ENCODE results near the gene GPHN.
"Not testable (repeated sequence)": the region's sequence is repeated elsewhere in the genome, so short reads cannot be mapped to it uniquely, and the experiment has no call there.

The GPHN gene

DNA sequence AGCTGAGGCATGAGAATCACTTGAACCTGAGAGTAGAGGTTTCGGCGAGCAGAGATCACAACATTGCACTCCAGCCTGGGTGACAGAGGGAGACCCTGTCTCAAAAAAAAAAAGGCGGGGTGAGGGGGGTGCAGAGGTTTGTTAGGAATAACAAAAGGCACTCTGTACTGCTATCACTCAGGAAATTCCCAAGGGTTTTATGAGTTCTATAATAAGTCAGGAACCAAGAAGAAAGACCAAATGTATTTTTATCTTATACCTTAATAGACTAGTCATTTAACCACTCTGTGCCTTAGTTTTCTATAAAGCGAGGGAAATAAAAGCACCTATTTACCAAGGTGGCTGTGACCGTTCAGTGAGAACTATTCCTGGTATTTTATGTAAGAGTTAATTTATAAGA is 319.2 kb downstream of the GPHN start:
- DNase-seq, result no peak

GRCh38 chr14:66831173-66831572 is 323.2 kb downstream of the GPHN start:
- DNase-seq, result no peak

DNA sequence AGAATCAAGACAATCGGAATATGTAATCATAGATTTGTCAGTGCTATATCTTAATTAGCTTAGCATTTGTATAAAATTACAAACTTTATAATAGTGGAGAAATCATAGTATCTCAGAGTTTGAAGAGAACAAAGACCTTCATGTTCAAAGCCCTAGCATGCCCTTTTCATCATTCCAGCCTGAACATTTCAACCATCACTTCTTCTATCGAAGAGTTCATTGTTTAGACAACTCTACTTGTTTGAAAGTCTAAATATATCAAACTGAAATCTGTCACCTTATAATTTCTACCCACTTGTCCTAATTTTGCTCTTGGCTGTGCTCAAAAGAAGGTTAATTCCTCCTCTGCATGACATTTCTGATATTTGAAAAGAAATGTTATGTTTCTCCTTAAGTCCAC is 325.9 kb downstream of the GPHN start:
- no peak for DNase-seq

- DNase-seq, result not testable (repeated sequence)
Observed at GRCh38 chr14:66837436-66837835, 329.5 kb downstream of the GPHN start.

DNA sequence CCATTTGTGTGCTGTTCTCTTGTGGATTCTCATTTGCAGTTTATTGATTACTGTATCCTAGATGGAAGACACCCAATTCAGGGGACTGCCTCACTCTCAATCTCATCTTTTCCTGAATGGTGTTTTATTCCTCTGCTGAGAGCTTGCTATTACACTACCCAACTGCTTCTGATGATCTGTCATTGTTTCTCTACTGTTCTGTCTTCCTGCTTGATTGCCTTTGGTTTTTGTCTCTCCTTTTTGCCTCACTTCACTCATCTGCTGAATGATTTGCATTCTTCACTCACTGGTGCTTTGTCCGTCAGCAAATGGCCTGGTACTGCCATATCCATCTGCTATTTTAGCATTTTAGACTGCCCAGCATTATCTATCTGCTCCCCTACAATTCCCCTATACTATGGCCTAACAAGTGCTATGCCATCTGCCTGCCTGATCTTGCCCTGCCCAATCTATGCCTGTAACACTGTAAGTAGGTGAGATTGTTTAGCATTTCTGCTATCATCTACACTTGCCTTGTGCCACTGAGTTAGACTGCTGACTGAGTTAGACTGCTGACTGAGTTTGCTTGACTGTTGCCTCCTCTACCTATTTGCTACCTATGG is 335.1 kb downstream of the GPHN start:
- DNase-seq, result no peak

GRCh38 chr14:66850258-66850888 is 342.4 kb downstream of the GPHN start:
- DNase-seq, result no peak

DNA sequence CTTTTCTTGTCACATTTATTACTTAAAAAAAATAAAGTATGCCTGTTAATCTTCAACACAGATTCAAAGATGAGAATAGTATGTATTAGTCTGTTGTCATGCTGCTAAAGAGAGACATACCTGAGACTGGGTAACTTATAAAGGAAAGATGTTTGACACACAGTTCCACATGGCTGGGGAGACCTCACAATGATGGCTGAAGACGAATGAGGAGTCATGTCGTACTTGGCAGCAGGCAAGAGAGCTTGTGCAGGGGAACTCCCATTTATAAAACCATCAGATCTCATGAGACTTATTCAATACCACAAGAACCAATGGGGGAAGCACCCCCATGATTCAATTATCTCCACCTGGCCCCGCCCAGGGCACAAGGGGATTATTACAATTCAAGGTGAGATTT is 345.4 kb downstream of the GPHN start:
- DNase-seq, result no peak

GRCh38 chr14:66857867-66858266 is 349.9 kb downstream of the GPHN start:
- DNase-seq, result no peak

- DNase-seq, result no peak
Observed at GRCh38 chr14:66859063-66859671, 351.2 kb downstream of the GPHN start.

GRCh38 chr14:66881596-66881995 is 373.6 kb downstream of the GPHN start:
- DNase-seq, result no peak

- DNase-seq, result no peak
Observed at GRCh38 chr14:66884149-66884548, 376.2 kb downstream of the GPHN start.

GRCh38 chr14:66900719-66901118 is 392.8 kb downstream of the GPHN start:
- DNase-seq, result no peak

DNA sequence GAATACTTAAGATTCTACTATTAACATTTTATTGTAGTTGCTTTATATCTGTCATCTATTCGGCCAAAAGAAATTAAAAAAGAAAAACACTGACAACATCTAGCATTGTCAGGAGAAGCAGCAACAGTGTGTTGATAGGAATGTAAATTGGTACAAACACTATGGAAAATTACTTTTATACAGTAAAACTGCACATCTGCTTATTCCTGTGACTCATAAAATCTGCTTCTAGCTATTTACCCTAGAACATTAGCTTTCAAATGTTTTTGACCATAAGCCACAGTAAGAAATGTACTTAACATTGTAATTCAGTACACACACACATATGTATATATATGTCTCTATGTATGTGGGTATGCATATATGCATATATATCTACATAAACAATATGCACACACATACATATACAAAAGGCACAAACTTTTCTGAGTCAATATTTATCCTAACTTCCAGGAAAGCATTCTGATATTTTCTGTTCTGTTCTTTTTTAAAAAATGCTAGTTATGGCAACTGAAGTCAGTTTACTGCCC is 402.4 kb downstream of the GPHN start:
- no peak for DNase-seq

GRCh38 chr14:66916421-66916820 is 408.5 kb downstream of the GPHN start:
- no peak for DNase-seq

DNA sequence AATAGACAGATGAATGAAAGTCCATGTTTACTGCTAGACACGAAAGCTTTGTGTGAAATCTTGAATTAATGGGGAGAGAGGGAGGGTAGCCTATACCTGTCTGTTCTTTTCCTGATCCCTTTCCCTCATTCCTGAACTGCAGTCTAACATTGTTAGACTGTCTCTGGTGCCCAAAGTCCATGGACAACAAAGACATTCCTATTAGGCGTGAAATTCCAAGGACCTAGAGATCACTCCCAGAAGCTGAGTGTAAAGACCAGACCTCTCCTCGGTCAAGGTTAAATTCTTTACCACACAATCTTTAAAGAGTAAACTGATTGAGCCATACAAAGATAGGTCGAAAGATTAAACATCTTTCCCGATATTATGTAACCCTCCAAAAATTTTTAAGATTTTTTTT is 410.6 kb downstream of the GPHN start:
- DNase-seq, result no peak

DNA sequence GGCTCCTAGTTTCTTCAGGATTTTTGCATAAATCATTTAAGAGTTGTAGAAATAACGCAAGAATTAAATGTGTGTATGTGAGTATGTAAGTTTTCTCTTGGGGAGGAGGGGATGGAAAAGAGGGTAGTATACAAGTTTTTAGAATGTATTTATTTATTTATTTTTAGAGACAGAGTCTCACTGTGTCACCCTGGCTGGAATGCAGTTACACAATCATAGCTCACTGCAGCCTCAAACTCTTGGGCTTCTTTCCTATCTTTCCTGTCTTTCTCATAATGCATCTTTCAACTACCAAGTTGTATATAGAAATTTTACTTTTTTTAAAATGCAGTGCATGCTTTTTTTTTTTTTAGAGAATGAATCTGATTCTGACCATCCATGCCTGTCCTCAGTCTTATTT is 412.2 kb downstream of the GPHN start:
- no peak for DNase-seq

DNA sequence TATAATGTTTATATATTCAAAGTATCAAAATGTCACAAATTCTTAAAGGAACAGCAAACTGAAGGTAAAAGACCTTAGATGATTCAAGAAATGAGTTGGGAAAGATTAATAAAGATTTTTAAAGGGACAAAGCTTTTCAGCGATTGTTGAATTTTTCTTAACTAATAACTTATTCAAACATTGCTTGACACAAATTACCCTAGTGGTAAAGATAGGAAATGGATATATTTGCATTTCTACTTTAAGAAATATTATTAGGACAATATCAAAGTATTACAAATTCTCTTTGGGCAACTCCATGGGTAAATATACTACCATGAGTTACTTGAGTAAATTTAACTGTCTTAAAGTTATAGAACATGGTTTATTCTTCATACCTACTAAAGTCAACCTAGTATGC is 415.3 kb downstream of the GPHN start:
- DNase-seq, result no peak

DNA sequence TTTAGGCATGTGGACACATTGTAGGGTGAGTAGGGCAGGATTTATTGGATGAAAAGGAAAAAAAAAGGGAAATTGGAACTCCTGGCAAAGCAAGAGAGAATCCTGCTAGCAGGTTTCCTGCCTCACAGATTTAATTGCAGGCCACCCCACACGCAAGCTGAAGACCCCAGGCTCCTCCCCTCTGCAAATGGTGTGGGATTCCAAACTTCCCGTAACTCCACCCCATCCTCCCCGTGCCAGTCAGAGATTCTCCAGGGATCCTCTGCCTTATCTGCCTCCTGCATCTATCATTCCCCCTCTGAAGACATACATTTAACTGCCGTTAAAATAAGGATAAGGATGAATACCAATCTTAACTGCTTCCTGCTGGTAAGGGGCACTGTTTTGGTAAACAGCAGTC is 431.5 kb downstream of the GPHN start:
- no peak for DNase-seq

- no peak for DNase-seq
Observed at GRCh38 chr14:66944872-66945271, 436.9 kb downstream of the GPHN start.

- no peak for DNase-seq
Observed at GRCh38 chr14:66955159-66955558, 447.2 kb downstream of the GPHN start.

GRCh38 chr14:66959437-66960050 is 451.6 kb downstream of the GPHN start:
- no peak for DNase-seq

DNA sequence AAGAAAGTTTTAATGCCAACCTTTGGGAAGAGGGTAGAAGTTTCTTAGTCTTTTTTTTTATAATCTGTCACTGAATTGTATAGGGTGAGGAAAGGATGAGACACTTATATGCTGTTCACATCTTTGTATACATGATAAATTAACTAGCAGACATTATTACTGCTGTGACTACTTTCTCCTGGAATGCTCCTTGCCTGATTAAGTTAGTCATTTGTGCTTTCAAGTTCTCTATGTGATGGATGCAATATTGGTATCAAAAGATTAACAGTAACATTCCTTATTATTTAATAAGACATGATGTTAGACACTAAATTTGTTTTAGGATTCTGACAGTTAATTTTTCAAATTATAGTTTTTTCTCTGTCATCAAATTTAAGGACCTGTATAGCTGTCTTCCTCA is 457.9 kb downstream of the GPHN start:
- DNase-seq, result no peak

GRCh38 chr14:66972469-66972868 is 464.5 kb downstream of the GPHN start:
- no peak for DNase-seq

- no peak for DNase-seq
Observed at GRCh38 chr14:66974397-66975025, 466.6 kb downstream of the GPHN start.
